ENCODE results near the gene TRAF5.

DNA sequence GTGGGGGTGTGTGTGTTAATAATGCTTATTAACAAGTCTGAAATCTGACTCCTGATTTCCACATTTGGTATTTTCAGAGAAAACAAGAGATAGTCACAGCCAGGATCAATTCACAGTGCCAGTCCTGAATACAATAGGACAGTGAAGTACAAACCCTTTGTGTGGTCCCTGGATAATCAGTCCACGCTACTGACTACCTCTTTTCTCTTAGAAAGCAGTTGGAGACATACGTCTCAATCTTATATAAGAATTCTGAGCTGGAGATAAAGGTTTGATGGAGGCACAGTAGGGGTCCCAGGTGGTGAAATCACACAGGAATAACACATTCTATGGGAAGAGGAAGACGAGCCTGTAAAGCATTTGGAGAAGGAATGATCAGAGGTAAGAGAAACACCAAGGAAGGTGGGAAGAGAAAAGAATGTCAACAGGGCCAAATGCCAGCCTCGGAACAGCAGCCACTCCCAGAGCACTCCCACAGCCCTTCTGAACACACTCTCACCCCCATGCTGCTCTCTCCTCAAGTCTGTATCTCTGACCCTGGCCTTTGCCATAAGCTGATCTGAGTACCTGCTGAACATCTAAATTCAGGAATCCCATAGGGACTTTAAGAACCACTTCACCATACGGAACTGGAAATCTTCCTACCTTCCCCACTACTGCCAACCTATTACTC, 48.6 kb downstream of the TRAF5 start:
- TF ChIP-seq SUZ12 (IDR thresholded peaks at IDR 0.05; ENCODE audit: extremely low read depth, insufficient read depth, insufficient read length) (no peak), ZNF274 (IDR thresholded peaks at IDR 0.05; ENCODE audit: low read depth, low read length) (no peak)

Data from NT2/D1 (cell line).